NCI-H1930 (cell line): ENCODE data around the gene ST3GAL3.
"Not testable (repeated sequence)": the region's sequence is repeated elsewhere in the genome, so short reads cannot be mapped to it uniquely, and the experiment has no call there.

Experiments used
- DNase-seq, 2 experiments: peaks; one replicate each; lab custom pipeline; 2025; lab: John Stamatoyannopoulos, UW

Gene ST3GAL3

GRCh38 chr1:43703836-43704235, 3.5 kb upstream of the ST3GAL3 start:
- DNase-seq, result no peak

GRCh38 chr1:43704838-43705237, 2.5 kb upstream of the ST3GAL3 start:
- no peak for DNase-seq

- DNase-seq, result no peak
These were observed 2.0 kb upstream of the ST3GAL3 start for GRCh38 chr1:43705334-43705733.

GRCh38 chr1:43705982-43706597, 1.2 kb upstream of the ST3GAL3 start:
- DNase-seq, result no peak

- DNase-seq, result no peak
These were observed 642 bp upstream of the ST3GAL3 start for GRCh38 chr1:43706598-43707189.

- DNase-seq, result no peak
These were observed 670 bp downstream of the ST3GAL3 start for GRCh38 chr1:43708002-43708410.

- no peak for DNase-seq
These were observed 3.7 kb downstream of the ST3GAL3 start for GRCh38 chr1:43711049-43711448.

GRCh38 chr1:43711524-43712386, 4.4 kb downstream of the ST3GAL3 start:
- no peak for DNase-seq

- no peak for DNase-seq
These were observed 9.4 kb downstream of the ST3GAL3 start for GRCh38 chr1:43716559-43717281.

- DNase-seq, result no peak
These were observed 11.7 kb downstream of the ST3GAL3 start for GRCh38 chr1:43719063-43719462.

GRCh38 chr1:43719670-43720419, 12.5 kb downstream of the ST3GAL3 start:
- DNase-seq, result not testable (repeated sequence)

- DNase-seq, result no peak
These were observed 15.5 kb downstream of the ST3GAL3 start for GRCh38 chr1:43722810-43723209.

- no peak for DNase-seq
These were observed 22.6 kb downstream of the ST3GAL3 start for GRCh38 chr1:43729816-43730463.

GRCh38 chr1:43731867-43732531, 24.7 kb downstream of the ST3GAL3 start:
- DNase-seq, result no peak

- DNase-seq, result peak; percentile 53 to 56
These were observed 29.5 kb downstream of the ST3GAL3 start for GRCh38 chr1:43736819-43737218.

GRCh38 chr1:43742026-43742425, 34.7 kb downstream of the ST3GAL3 start:
- DNase-seq, result no peak

- no peak for DNase-seq
These were observed 35.9 kb downstream of the ST3GAL3 start for GRCh38 chr1:43743206-43743605.

GRCh38 chr1:43747736-43748135, 40.4 kb downstream of the ST3GAL3 start:
- DNase-seq, result no peak

GRCh38 chr1:43750083-43750482, 42.7 kb downstream of the ST3GAL3 start:
- DNase-seq, result no peak

GRCh38 chr1:43753422-43753821, 46.1 kb downstream of the ST3GAL3 start:
- DNase-seq, result no peak

GRCh38 chr1:43754892-43755291, 47.6 kb downstream of the ST3GAL3 start:
- DNase-seq, result no peak
